Fibroblast of skin of right biceps (primary cell): Measurements from ENCODE around the gene EHF.

Experiments used
- DNase-seq: peaks from one replicate; pipeline ENCODE4 v3.0.0-alpha.2; 2013

The EHF gene

GRCh38 chr11:34602245-34602644 is 18.6 kb upstream of the EHF start:
- no peak for DNase-seq

- no peak for DNase-seq
Measured at GRCh38 chr11:34603129-34604001, 17.5 kb upstream of the EHF start.

GRCh38 chr11:34604145-34604544 is 16.7 kb upstream of the EHF start:
- DNase-seq, result no peak

- DNase-seq, result no peak
Measured at GRCh38 chr11:34604911-34605310, 16.0 kb upstream of the EHF start.

GRCh38 chr11:34605481-34606325 is 15.2 kb upstream of the EHF start:
- no peak for DNase-seq

GRCh38 chr11:34606326-34607120 is 14.4 kb upstream of the EHF start:
- no peak for DNase-seq

GRCh38 chr11:34609187-34609751 is 11.6 kb upstream of the EHF start:
- no peak for DNase-seq

GRCh38 chr11:34609850-34610249 is 11.0 kb upstream of the EHF start:
- no peak for DNase-seq

GRCh38 chr11:34610324-34611041 is 10.4 kb upstream of the EHF start:
- DNase-seq, result no peak

GRCh38 chr11:34613015-34613414 is 7.9 kb upstream of the EHF start:
- DNase-seq, result no peak

GRCh38 chr11:34613552-34614056 is 7.3 kb upstream of the EHF start:
- no peak for DNase-seq

- DNase-seq, result no peak
Measured at GRCh38 chr11:34614344-34615104, 6.4 kb upstream of the EHF start.

GRCh38 chr11:34616086-34616485 is 4.8 kb upstream of the EHF start:
- DNase-seq, result no peak

GRCh38 chr11:34616830-34617504 is 3.9 kb upstream of the EHF start:
- no peak for DNase-seq

GRCh38 chr11:34618406-34618805 is 2.5 kb upstream of the EHF start:
- DNase-seq, result no peak

- DNase-seq, result no peak
Measured at GRCh38 chr11:34619062-34619516, 1.8 kb upstream of the EHF start.

- DNase-seq, result no peak
Measured at GRCh38 chr11:34620202-34620601, 691 bp upstream of the EHF start.

GRCh38 chr11:34621876-34622275 is 983 bp downstream of the EHF start:
- DNase-seq, result no peak

GRCh38 chr11:34623463-34623862 is 2.6 kb downstream of the EHF start:
- no peak for DNase-seq

- DNase-seq, result no peak
Measured at GRCh38 chr11:34624069-34624468, 3.2 kb downstream of the EHF start.
